Activated CD4-positive, alpha-beta T cell treated with anti-CD3 and anti-CD28 coated beads, Interleukin-2, amount 10 ng/mL, durations not matched to agents 7 days and 5 days (primary cell): Measurements from ENCODE around the gene GSTK1. TPM values are rescaled to one million over a fixed set of nuclear protein-coding genes. Genes with fewer than 3 reads are reported as not detected.
"Not testable (repeated sequence)": the region's sequence is repeated elsewhere in the genome, so short reads cannot be mapped to it uniquely, and the experiment has no call there.

ENCODE experiments used
- CTCF ChIA-PET: fragments of 350-600 bp; sonication (Branson Sonifier 250); formaldehyde crosslinking; loops from one replicate; lab custom pipeline; 2021; ENCODE audit warnings: antibody characterized with exemption; lab: Charles Lee
- POLR2A ChIA-PET: fragments of 350-600 bp; sonication (Branson Sonifier 250); formaldehyde crosslinking; loops from one replicate; lab custom pipeline; 2021; ENCODE audit warnings: antibody characterized with exemption; lab: Charles Lee
- DNase-seq: peaks from one replicate; pipeline ENCODE4 v3.0.0-alpha.2; 2020
- H3K27ac Mint-ChIP-seq: one replicate; pipeline ENCODE4 v1.8.0; 2021; ENCODE audit warnings: mild to moderate bottlenecking, moderate library complexity, mixed read lengths
- H3K27me3 Mint-ChIP-seq: one replicate; pipeline ENCODE4 v1.8.0; 2021; ENCODE audit warnings: mixed read lengths
- H3K36me3 Mint-ChIP-seq: one replicate; pipeline ENCODE4 v1.8.0; 2021; ENCODE audit warnings: low read depth, mixed read lengths
- H3K4me1 Mint-ChIP-seq: one replicate; pipeline ENCODE4 v1.8.0; 2021; ENCODE audit warnings: mixed read lengths
- H3K4me3 Mint-ChIP-seq: one replicate; pipeline ENCODE4 v1.8.0; 2021; ENCODE audit warnings: mild to moderate bottlenecking, moderate library complexity, mixed read lengths
- H3K9me3 Mint-ChIP-seq: one replicate; pipeline ENCODE4 v1.8.0; 2021; ENCODE audit warnings: mixed read lengths
- total RNA-seq, 2 experiments: library from RNA; stranded (reverse); gene quantifications; one replicate each; pipeline ENCODE4 v1.2.3, GENCODE V29; 2021

The GSTK1 gene
- total RNA-seq: 100 to 1,000 TPM; 370 to 419 TPM

- H3K9me3 Mint-ChIP-seq: peaks cover 2% of the 10 kb centered on the region
- peak within 1 kb of the TSS; percentile 97 for H3K4me3 Mint-ChIP-seq
- ChIA-PET POLR2A (interaction anchor here (0.7 to 1.2 kb wide), 5 partner anchors 8 to 478 kb away, joined by 3 to 5 read pairs (median 4); no protein-coding TSS in a partner anchor), CTCF (interaction anchor here (0.6 to 2.6 kb wide), 14 partner anchors 8 to 452 kb away, joined by 3 to 13 read pairs (median 4); partner anchors contain the start of gene CASP2)
- H3K4me1 Mint-ChIP-seq: peaks cover 78% of the 10 kb centered on the region
- peaks cover 54% of the 10 kb centered on the region for H3K36me3 Mint-ChIP-seq
- no peaks in the 10 kb centered on the region for H3K27me3 Mint-ChIP-seq
- DNase-seq: peak; percentile 83
- peak within 1 kb of the TSS; percentile 94 for H3K27ac Mint-ChIP-seq
Observed at GRCh38 chr7:143263266-143264195, at the start of gene GSTK1. TSS of gene GSTK1 (plus strand) at chr7:143263441. CDS start at chr7:143263514, 73 bp downstream.

DNA sequence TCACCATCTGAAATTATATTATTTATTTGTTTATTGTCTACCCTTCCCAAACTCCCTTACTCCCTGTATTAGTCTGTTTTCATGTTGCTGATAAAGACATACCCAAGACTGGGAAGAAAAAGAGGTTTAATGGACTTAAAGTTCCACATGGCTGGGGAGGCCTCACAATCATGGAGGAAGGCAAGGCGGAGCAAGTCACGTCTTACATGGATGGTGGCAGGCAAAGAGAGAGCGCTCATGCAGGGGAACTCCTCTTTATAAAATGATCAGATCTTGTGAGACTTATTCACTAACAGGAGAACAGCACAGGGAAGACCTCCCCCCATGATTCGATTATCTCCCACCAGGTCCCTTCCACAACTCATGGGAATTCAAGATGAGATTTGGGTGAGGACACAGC is 49.8 kb upstream of the GSTK1 start:
- H3K27me3 Mint-ChIP-seq, DNase-seq, H3K4me1 Mint-ChIP-seq, POLR2A ChIA-PET, H3K4me3 Mint-ChIP-seq, H3K27ac Mint-ChIP-seq, H3K9me3 Mint-ChIP-seq, H3K36me3 Mint-ChIP-seq: not testable (repeated sequence)
- CTCF ChIA-PET: interaction anchor here (2.0 kb wide), 2 partner anchors 9 to 205 kb away, joined by 18 to 26 read pairs; no protein-coding TSS in a partner anchor

GRCh38 chr7:143214789-143215679 is 48.2 kb upstream of the GSTK1 start:
- peaks cover 6% of the 10 kb centered on the region for H3K27me3 Mint-ChIP-seq
- peak; percentile 78 for DNase-seq
- no peaks in the 10 kb centered on the region for H3K9me3 Mint-ChIP-seq
- ChIA-PET POLR2A (no interaction called here), CTCF (interaction anchor here (0.5 to 2.3 kb wide), 32 partner anchors 9 to 837 kb away, joined by 3 to 26 read pairs (median 3); no protein-coding TSS in a partner anchor)
- no peak overlapping the region for H3K27ac Mint-ChIP-seq
- H3K4me1 Mint-ChIP-seq: no peaks in the 10 kb centered on the region
- no peak overlapping the region for H3K4me3 Mint-ChIP-seq
- H3K36me3 Mint-ChIP-seq: no peaks in the 10 kb centered on the region

DNA sequence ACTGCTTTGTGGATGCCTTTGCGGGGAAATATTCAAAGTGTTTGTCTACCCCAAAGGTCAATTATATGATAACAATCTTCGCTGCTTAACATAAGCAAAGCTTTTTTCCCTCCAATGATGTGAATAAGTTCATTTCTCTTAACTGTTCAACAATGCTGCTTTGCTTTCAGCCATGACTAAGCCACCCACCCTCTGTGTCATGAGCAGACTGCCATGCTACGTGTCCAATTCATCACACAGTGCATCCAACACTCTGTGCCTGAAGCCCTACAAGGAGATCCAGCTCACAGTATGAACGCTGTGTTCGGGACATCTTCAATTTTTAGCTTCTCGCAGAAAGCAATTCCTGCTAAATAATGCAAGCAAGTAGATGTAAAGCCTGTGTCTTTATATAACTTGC is 47.1 kb upstream of the GSTK1 start:
- CTCF ChIA-PET: interaction anchor here (1.0 to 2.3 kb wide), 7 partner anchors 8 to 212 kb away, joined by 3 to 18 read pairs (median 4); no protein-coding TSS in a partner anchor
- Mint-ChIP-seq H3K36me3 (no peaks in the 10 kb centered on the region), H3K4me3 (no peak overlapping the region), H3K9me3 (no peaks in the 10 kb centered on the region), H3K27ac (no peak overlapping the region), H3K27me3 (peaks cover 6% of the 10 kb centered on the region), H3K4me1 (no peaks in the 10 kb centered on the region)
- POLR2A ChIA-PET: no interaction called here
- DNase-seq: no peak

GRCh38 chr7:143216686-143217085 is 46.6 kb upstream of the GSTK1 start:
- ChIA-PET CTCF (interaction anchor here (0.9 to 1.6 kb wide), 3 partner anchors 24 to 209 kb away, joined by 3 to 6 read pairs (median 4); no protein-coding TSS in a partner anchor), POLR2A (no interaction called here)
- no peak overlapping the region for H3K27ac Mint-ChIP-seq
- H3K4me3 Mint-ChIP-seq: no peak overlapping the region
- no peak for DNase-seq
- H3K4me1 Mint-ChIP-seq: no peaks in the 10 kb centered on the region
- H3K36me3 Mint-ChIP-seq: no peaks in the 10 kb centered on the region
- H3K27me3 Mint-ChIP-seq: peaks cover 11% of the 10 kb centered on the region
- H3K9me3 Mint-ChIP-seq: no peaks in the 10 kb centered on the region

DNA sequence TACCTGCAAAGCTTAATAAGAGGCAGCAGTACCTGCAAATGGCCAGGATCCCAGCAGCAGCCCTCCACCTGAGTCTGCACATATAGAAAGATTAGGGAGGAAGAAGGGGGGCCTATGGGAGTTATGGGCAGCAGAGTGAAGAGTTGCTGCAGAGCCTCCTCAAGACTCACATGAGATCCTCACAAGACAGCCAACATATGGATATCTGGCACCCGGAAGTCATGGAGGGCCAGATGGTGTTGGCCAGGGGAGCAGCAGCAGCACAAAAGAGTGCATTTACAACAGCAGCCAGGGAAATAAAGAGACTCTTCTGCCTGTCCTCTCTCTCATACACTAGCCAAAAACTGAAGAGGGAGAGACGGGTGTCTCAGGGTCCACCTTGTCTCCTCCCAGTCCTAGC is 45.4 kb upstream of the GSTK1 start:
- Mint-ChIP-seq H3K27me3 (peaks cover 21% of the 10 kb centered on the region), H3K36me3 (no peaks in the 10 kb centered on the region), H3K27ac (no peak overlapping the region), H3K4me3 (no peak overlapping the region), H3K4me1 (no peaks in the 10 kb centered on the region), H3K9me3 (no peaks in the 10 kb centered on the region)
- ChIA-PET CTCF (interaction anchor here (0.6 to 1.6 kb wide), 4 partner anchors 23 to 202 kb away, joined by 3 to 6 read pairs (median 3); no protein-coding TSS in a partner anchor), POLR2A (no interaction called here)
- no peak for DNase-seq

DNA sequence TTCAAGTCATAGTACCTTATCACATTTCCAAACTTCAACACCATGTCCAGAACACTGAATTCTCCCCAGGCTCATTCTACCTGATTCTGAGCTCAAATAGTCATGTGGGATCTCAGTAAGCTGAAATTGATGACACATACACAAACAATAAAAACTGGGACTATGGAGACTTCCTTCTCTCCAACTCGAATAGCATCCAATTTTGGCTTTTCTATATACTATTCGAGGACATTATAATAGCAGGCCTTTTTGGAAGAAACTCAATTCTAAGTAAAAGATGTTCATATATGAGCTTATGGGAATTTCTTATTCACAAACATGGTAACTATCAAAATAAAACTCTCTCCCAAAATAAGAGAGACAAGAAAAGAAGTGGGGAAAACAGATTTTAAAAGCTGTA is 42.0 kb upstream of the GSTK1 start:
- peaks cover 33% of the 10 kb centered on the region for H3K27me3 Mint-ChIP-seq

GRCh38 chr7:143221737-143222136 is 41.5 kb upstream of the GSTK1 start, which contains the start of gene TAS2R40:
TSS of gene TAS2R40 (plus strand) at chr7:143222037. CDS start at chr7:143222079, 42 bp downstream.
- Mint-ChIP-seq H3K27ac (no peak within 1 kb of the TSS), H3K9me3 (no peaks in the 10 kb centered on the region), H3K27me3 (peaks cover 33% of the 10 kb centered on the region), H3K4me1 (no peaks in the 10 kb centered on the region), H3K4me3 (no peak within 1 kb of the TSS), H3K36me3 (no peaks in the 10 kb centered on the region)
- CTCF ChIA-PET: interaction anchor here (0.6 to 1.5 kb wide), 3 partner anchors 19 to 1114 kb away, joined by 3 to 10 read pairs (median 3); no protein-coding TSS in a partner anchor
- DNase-seq: no peak
- POLR2A ChIA-PET: interaction anchor here (0.7 kb wide), 1 partner anchor 47 kb away, joined by 4 read pairs; no protein-coding TSS in a partner anchor

More for the DNA sequence above, 42.0 kb upstream of the GSTK1 start:
- Mint-ChIP-seq H3K27ac (no peak overlapping the region), H3K4me1 (no peaks in the 10 kb centered on the region), H3K9me3 (no peaks in the 10 kb centered on the region), H3K36me3 (no peaks in the 10 kb centered on the region), H3K4me3 (no peak overlapping the region)
- POLR2A ChIA-PET: interaction anchor here (0.7 kb wide), 1 partner anchor 47 kb away, joined by 4 read pairs; no protein-coding TSS in a partner anchor
- CTCF ChIA-PET: interaction anchor here (0.6 to 1.5 kb wide), 4 partner anchors 19 to 1115 kb away, joined by 3 to 10 read pairs (median 3); no protein-coding TSS in a partner anchor
- no peak for DNase-seq

DNA sequence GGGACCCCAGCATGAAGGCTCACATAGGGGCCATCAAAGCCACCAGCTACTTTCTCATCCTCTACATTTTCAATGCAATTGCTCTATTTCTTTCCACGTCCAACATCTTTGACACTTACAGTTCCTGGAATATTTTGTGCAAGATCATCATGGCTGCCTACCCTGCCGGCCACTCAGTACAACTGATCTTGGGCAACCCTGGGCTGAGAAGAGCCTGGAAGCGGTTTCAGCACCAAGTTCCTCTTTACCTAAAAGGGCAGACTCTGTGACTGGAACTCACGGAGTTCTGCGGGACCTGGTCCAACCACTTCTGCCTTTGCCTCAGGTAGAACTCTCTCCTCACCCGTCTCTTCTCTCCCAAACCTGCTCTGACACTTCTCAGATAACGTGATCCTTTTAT is 40.5 kb upstream of the GSTK1 start:
- peaks cover 30% of the 10 kb centered on the region for H3K27me3 Mint-ChIP-seq
- CTCF ChIA-PET: interaction anchor here (0.5 to 2.0 kb wide), 2 partner anchors 18 to 196 kb away, joined by 4 to 8 read pairs; no protein-coding TSS in a partner anchor
- DNase-seq: no peak
- no peaks in the 10 kb centered on the region for H3K9me3 Mint-ChIP-seq
- POLR2A ChIA-PET: no interaction called here
- H3K27ac Mint-ChIP-seq: no peak overlapping the region
- no peaks in the 10 kb centered on the region for H3K36me3 Mint-ChIP-seq
- no peak overlapping the region for H3K4me3 Mint-ChIP-seq
- H3K4me1 Mint-ChIP-seq: no peaks in the 10 kb centered on the region

GRCh38 chr7:143223784-143224183 is 39.5 kb upstream of the GSTK1 start:
- H3K36me3 Mint-ChIP-seq: no peaks in the 10 kb centered on the region
- ChIA-PET POLR2A (interaction anchor here (0.6 kb wide), 1 partner anchor 89 kb away, joined by 3 read pairs; no protein-coding TSS in a partner anchor), CTCF (interaction anchor here (1.1 to 2.0 kb wide), 2 partner anchors 8 to 17 kb away, joined by 6 to 8 read pairs; no protein-coding TSS in a partner anchor)
- no peaks in the 10 kb centered on the region for H3K9me3 Mint-ChIP-seq
- peaks cover 29% of the 10 kb centered on the region for H3K27me3 Mint-ChIP-seq
- no peak overlapping the region for H3K4me3 Mint-ChIP-seq
- no peak overlapping the region for H3K27ac Mint-ChIP-seq
- no peak for DNase-seq
- no peaks in the 10 kb centered on the region for H3K4me1 Mint-ChIP-seq

DNA sequence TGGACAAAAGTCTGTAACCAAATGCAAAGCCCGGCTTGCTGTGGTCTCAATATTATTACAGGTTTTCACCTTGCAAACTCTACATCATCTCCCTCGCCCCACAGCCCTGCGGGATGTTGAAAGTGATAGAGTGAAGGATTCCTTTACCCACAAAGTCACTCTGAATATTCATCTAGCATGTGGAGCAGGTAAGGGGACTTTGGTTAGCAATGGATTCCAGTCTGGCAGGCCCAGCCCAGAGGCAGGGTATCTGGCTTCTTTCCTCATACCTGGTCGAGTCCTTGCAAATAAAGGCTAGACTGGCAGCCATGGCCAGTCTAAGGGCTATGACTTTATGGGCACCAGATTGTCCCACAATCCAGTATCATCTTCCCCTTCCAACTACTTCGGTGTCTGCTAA is 38.2 kb upstream of the GSTK1 start:
- no peaks in the 10 kb centered on the region for H3K9me3 Mint-ChIP-seq
- H3K4me3 Mint-ChIP-seq: no peak overlapping the region
- H3K27ac Mint-ChIP-seq: no peak overlapping the region
- no peak for DNase-seq
- POLR2A ChIA-PET: no interaction called here
- H3K36me3 Mint-ChIP-seq: no peaks in the 10 kb centered on the region
- no peaks in the 10 kb centered on the region for H3K4me1 Mint-ChIP-seq
- CTCF ChIA-PET: interaction anchor here (2.0 kb wide), 1 partner anchor 15 kb away, joined by 8 read pairs; no protein-coding TSS in a partner anchor
- peaks cover 27% of the 10 kb centered on the region for H3K27me3 Mint-ChIP-seq
